Loucy (cell line): ENCODE measurements around the gene ANKLE2.

ENCODE experiments used
- EZH2phosphoT487 ChIP-seq: fragments of 200-600 bp; IDR thresholded peaks from 2 replicates; pipeline ENCODE4 v1.6.1; 2018; ENCODE audit warnings: antibody characterized with exemption, mild to moderate bottlenecking, moderate library complexity, borderline replicate concordance
- TF ChIP-seq, protein P1 (sequence below): fragments of 200-600 bp; sonication (generic); conservative IDR thresholded peaks from 2 replicates; pipeline ENCODE4 v1.5.1; 2014; ENCODE audit warnings: mild to moderate bottlenecking, antibody characterized with exemption, low read length

DNA sequence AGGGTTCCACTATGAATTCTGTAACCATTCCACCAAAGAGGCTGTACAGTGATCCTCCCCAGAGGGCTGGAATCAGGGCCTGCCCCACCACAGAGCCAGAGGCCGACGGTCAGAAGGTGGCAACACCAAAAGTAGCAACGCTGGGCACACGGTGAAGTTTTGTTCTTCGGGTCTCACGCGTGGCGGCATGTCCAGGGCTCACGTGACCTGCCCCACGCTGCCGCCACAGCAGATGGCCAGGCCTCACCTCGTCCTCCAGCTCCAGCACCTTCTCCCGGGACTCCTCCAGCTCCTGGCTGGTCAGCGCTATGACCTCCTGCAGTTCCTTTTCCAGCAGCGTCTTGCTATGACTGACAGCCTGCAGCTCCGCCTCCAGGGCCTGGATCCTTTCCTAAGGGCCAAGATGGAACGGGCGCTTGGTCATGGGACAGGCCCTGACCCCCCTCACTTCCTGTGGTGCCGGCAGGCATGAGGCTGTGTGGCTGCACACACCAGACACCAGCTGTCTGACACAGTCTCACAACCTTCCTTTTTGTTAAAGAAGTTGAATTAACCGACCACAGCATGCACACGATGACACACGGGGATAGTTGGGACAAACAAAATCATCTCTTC, 22.4 kb upstream of the ANKLE2 start:
- TF ChIP-seq, protein P1, sequence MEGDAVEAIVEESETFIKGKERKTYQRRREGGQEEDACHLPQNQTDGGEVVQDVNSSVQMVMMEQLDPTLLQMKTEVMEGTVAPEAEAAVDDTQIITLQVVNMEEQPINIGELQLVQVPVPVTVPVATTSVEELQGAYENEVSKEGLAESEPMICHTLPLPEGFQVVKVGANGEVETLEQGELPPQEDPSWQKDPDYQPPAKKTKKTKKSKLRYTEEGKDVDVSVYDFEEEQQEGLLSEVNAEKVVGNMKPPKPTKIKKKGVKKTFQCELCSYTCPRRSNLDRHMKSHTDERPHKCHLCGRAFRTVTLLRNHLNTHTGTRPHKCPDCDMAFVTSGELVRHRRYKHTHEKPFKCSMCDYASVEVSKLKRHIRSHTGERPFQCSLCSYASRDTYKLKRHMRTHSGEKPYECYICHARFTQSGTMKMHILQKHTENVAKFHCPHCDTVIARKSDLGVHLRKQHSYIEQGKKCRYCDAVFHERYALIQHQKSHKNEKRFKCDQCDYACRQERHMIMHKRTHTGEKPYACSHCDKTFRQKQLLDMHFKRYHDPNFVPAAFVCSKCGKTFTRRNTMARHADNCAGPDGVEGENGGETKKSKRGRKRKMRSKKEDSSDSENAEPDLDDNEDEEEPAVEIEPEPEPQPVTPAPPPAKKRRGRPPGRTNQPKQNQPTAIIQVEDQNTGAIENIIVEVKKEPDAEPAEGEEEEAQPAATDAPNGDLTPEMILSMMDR, result no peak
- TF ChIP-seq EZH2phosphoT487, result no peak
